ENCODE measurements around the gene AGAP9.
A peak's percentile ranks its signal among the peaks of the same experiment; 100 is the strongest.
"Not testable (repeated sequence)": the region's sequence is repeated elsewhere in the genome, so short reads cannot be mapped to it uniquely, and the experiment has no call there.

Gene AGAP9

GRCh38 chr10:47484786-47485185, 38.7 kb downstream of the AGAP9 start:
- DNase-seq = not testable (repeated sequence)

GRCh38 chr10:47483923-47484322, 39.5 kb downstream of the AGAP9 start, which contains the start of gene ANXA8:
Gene ANXA8 (minus strand): TSS chr10:47484115. CDS start chr10:47483933, 182 bp downstream.
- DNase-seq = not testable (repeated sequence)

DNA sequence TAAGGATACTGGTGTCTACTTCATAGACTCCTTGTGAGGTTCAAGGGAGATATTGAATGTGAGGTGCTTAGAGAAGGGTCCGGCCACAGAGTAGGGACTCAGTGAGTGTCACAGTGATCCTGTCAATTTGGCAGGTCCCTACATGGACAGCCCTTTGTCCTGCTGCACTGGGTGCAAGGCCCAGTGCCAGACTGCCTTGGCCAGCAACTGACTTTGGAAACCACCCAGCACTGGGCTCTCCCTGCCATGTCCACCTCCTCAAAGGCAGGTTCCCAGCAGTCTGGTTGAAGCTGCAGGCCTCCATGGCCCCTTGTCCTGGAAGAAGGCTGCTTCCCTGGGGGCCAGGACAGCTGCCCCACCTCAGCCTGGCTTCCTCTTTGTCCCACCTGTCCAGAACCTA, 41.1 kb downstream of the AGAP9 start:
- DNase-seq = not testable (repeated sequence)

- not testable (repeated sequence) for DNase-seq
Observed at GRCh38 chr10:47481768-47482181, 41.7 kb downstream of the AGAP9 start.

GRCh38 chr10:47481182-47481766, 42.2 kb downstream of the AGAP9 start:
- not testable (repeated sequence) for DNase-seq

GRCh38 chr10:47480133-47480532, 43.3 kb downstream of the AGAP9 start:
- DNase-seq = not testable (repeated sequence)

- DNase-seq = not testable (repeated sequence)
Observed at GRCh38 chr10:47478114-47478513, 45.3 kb downstream of the AGAP9 start.

GRCh38 chr10:47477078-47477477, 46.4 kb downstream of the AGAP9 start:
- DNase-seq = not testable (repeated sequence)

- not testable (repeated sequence) for DNase-seq
Observed at GRCh38 chr10:47475101-47475500, 48.3 kb downstream of the AGAP9 start.

GRCh38 chr10:47473516-47473915, 49.9 kb downstream of the AGAP9 start:
- DNase-seq = not testable (repeated sequence)

DNA sequence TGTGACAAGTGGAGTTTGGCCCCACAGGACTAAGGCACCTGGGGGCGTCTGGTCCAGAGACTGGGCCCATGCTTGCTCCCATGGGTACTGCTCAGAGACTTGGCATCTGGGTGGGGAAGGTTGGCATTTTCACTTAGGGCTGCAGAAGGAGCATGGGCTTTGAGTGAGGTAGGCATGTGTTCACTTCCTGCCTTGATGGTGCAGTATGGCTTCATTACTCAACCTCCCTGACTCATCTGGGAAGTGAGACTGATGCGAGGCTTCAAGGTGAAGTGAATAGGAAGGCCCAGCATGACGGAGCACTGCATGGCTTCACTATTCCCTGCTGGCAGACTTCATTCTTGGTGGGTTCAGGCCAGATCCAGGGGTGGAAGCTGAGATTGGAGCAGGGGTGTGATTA, 50.8 kb downstream of the AGAP9 start:
- not testable (repeated sequence) for DNase-seq

DNA sequence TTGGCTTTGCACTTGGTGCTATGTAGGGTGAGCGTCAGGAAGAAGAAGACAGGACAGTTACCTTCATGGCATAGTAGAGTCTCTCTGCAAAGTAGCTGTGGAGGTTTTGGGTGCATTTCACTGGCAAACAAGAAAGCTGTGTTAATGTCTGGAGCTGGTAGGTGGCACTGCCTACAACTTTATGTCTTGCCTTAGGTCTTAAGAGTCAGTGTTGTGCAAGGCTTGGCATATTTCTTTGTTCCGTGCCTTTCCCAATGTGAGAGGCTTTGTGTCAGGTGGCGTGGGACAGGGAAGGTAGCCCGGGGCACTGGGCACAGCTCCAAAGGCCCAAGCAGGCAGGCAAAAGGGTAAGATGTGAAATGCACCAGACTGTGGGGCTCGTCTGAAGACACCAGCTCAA, 51.4 kb downstream of the AGAP9 start:
- DNase-seq = not testable (repeated sequence)

DNA sequence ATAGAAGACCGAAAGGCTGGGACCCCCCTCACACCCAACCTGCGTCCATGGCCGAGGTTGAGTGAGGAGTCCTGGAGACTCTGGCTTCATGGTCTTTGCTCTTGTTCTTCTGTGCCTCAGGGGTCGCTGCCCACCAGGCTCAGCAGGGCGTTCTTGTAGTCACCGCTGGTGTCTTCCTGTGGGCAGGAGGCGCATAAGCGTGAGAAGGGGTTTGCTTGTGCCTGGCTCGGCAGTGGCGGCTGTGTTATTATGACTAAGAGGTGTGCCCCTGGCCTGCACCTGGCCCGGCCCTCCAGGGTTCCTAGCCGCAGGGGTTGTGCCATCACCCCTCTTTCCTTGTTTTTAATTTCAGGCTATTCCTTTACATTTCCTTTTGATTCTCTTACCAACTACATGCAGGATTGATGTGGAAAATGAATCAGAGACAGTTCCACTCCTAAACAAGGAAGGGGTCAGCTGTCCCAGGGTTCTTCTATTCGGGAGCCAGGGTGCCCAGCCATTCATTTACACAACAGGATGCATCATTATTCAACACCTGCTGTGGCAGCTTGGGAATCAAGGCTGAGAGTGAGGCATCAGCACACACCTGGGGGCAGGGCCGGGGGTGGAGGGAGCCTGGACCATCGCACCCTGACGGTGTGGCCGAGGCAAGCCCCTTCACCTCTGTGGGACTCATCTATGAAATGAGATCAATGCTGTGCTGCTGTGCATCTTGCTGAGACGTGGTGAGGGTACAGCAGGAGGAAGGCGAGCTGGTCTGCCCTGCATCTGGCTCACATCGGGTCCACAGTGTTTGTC, 54.5 kb downstream of the AGAP9 start:
- not testable (repeated sequence) for DNase-seq

DNA sequence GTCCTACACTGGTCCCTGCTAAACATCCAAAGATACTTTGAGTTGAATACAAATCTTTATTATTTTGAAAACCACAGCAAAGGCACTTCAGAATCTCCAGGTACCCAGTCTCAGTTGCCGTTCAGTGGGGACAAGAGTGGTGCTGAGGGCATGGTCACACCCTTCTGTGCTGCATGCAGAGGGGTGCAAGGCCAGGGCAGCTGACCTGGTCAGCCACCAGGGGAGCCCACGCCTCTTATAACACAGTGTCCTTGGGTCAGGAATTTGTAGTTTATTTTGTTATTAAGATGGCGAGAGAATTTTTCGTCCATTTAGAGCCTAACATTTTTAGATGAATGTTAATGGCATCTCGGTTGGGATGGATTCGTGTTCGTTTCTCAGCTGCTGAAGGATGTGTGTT, 55.5 kb downstream of the AGAP9 start:
- DNase-seq = not testable (repeated sequence)

DNA sequence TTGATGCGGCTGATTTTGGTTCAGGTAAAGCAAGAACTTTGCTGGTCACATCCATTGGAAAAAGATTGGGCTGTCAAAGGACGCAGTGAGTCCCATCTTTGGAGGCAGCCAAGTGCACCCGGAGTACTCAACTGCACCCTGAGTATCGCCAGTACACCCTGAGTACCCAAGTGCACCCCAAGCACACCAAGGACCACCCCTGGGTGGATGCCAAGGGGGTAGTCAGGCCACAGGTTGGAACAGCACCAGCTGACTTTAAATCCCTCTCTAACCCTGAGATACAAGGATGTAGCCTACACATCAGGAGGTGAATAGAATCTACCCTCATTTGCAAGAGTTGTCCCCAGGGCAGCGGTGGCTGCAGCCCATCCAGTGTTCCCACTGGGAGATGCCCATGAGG, 56.0 kb downstream of the AGAP9 start:
- not testable (repeated sequence) for DNase-seq

GRCh38 chr10:47465216-47465917, 58.1 kb downstream of the AGAP9 start:
- DNase-seq = not testable (repeated sequence)

GRCh38 chr10:47462577-47463358, 60.7 kb downstream of the AGAP9 start:
- DNase-seq = not testable (repeated sequence)

GRCh38 chr10:47461261-47461687, 62.2 kb downstream of the AGAP9 start:
- peak; percentile 19 for DNase-seq

GRCh38 chr10:47458466-47459154, 64.8 kb downstream of the AGAP9 start:
- DNase-seq = no peak

DNA sequence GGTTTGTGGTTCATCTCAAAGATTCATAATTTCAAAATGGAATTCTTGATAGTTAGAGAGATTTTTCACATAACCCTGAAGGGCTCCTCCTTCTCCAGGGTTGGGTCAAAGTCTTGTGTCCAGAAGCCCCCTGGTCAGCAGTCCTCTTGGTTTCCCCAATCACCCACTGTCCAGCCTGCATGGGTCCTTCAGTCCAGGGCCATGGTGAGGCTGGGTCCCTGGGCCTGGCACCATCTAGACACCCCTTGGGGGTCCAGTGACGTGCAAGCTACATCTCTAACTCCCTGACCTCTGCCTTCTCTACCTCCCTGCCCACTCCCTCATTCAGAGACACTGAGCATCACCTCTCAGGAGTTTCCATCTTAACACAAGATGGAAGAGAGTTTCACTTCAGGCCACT, 65.6 kb downstream of the AGAP9 start:
- DNase-seq = no peak

DNA sequence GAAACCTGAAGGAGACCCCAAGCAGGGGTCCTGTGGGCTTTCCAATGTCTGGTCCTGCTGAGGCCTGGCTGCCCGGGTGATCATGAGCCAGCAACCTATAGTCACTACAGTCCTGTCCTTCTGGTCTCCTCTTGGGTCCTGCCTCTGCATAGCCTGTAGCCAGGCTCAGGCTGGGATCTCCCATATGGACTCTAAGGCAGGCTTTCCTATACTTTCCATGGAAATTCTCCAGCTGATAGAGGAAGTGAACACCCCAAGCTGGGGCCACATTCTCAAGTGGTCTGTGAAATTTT, 66.0 kb downstream of the AGAP9 start:
- DNase-seq = no peak

All from inflammatory macrophage treated with lipopolysaccharide for 4 hours (primary cell).